ENCODE measurements around the gene MDFIC. TPM values are rescaled to one million over a fixed set of nuclear protein-coding genes. Genes with fewer than 3 reads are reported as not detected.
"Not testable (repeated sequence)": the region's sequence is repeated elsewhere in the genome, so short reads cannot be mapped to it uniquely, and the experiment has no call there.

Gene MDFIC
- polyA plus RNA-seq: 10 to 100 TPM in 2 of 3 donors, 1 to 10 TPM in 1; 3.2 to 53.7 (median 27.9) TPM

GRCh38 chr7:114922026-114922651, at the start of gene MDFIC:
Gene MDFIC (plus strand): TSS chr7:114922094. CDS start chr7:114923034, 940 bp downstream.
- WGBS, 3 donors: 1 to 2% (median 1%) methylated on average over 34 to 55 of the region's 55 CpGs
- H3K27ac ChIP-seq (ENCODE audit: low read depth, low read length): peak within 1 kb of the TSS; percentile 30

GRCh38 chr7:114874170-114874569, 47.7 kb upstream of the MDFIC start:
- H3K27ac ChIP-seq (ENCODE audit: low read depth, low read length): no peak overlapping the region
- WGBS, 3 donors: 79 to 88% (median 87%) methylated on average over 1 of the region's 1 CpG

- no peak overlapping the region for H3K27ac ChIP-seq (ENCODE audit: low read depth, low read length)
Measured at GRCh38 chr7:114875186-114875585, 46.7 kb upstream of the MDFIC start.

- WGBS, 3 donors: 51 to 83% (median 75%) methylated on average over 1 of the region's 1 CpG
- no peak overlapping the region for H3K27ac ChIP-seq (ENCODE audit: low read depth, low read length)
Measured at GRCh38 chr7:114879554-114879953, 42.3 kb upstream of the MDFIC start.

GRCh38 chr7:114885836-114886235, 36.1 kb upstream of the MDFIC start:
- H3K27ac ChIP-seq (ENCODE audit: low read depth, low read length): no peak overlapping the region

- 64 to 93% (median 88%) methylated on average over 2 of the region's 2 CpGs for WGBS, 3 donors
- no peak overlapping the region for H3K27ac ChIP-seq (ENCODE audit: low read depth, low read length)
Measured at GRCh38 chr7:114886241-114886640, 35.7 kb upstream of the MDFIC start.

GRCh38 chr7:114889116-114889515, 32.8 kb upstream of the MDFIC start:
- not testable (repeated sequence) for H3K27ac ChIP-seq (ENCODE audit: low read depth, low read length)
- WGBS, 3 donors: 95 to 99% (median 98%) methylated on average over 3 of the region's 3 CpGs

- 82 to 91% (median 84%) methylated on average over 3 of the region's 3 CpGs for WGBS, 3 donors
- H3K27ac ChIP-seq (ENCODE audit: low read depth, low read length): no peak overlapping the region
Measured at GRCh38 chr7:114889646-114890285, 32.1 kb upstream of the MDFIC start.

GRCh38 chr7:114890561-114890960, 31.3 kb upstream of the MDFIC start:
- no peak overlapping the region for H3K27ac ChIP-seq (ENCODE audit: low read depth, low read length)
- 85 to 98% (median 96%) methylated on average over 4 of the region's 4 CpGs for WGBS, 3 donors

GRCh38 chr7:114900127-114900526, 21.8 kb upstream of the MDFIC start:
- WGBS, 3 donors: 65 to 94% (median 92%) methylated on average over 1 of the region's 1 CpG
- no peak overlapping the region for H3K27ac ChIP-seq (ENCODE audit: low read depth, low read length)

GRCh38 chr7:114901771-114902170, 20.1 kb upstream of the MDFIC start:
- WGBS, 3 donors: 74 to 82% (median 75%) methylated on average over 1 of the region's 1 CpG
- H3K27ac ChIP-seq (ENCODE audit: low read depth, low read length): no peak overlapping the region

GRCh38 chr7:114903131-114903530, 18.8 kb upstream of the MDFIC start:
- WGBS, 3 donors: 78 to 94% (median 94%) methylated on average over 2 of the region's 2 CpGs
- no peak overlapping the region for H3K27ac ChIP-seq (ENCODE audit: low read depth, low read length)

- H3K27ac ChIP-seq (ENCODE audit: low read depth, low read length): no peak overlapping the region
- WGBS, 3 donors: 71 to 83% (median 76%) methylated on average over 2 of the region's 2 CpGs
Measured at GRCh38 chr7:114910787-114911186, 11.1 kb upstream of the MDFIC start.

GRCh38 chr7:114911411-114911810, 10.5 kb upstream of the MDFIC start:
- H3K27ac ChIP-seq (ENCODE audit: low read depth, low read length): no peak overlapping the region
- WGBS, 3 donors: 67 to 81% (median 76%) methylated on average over 4 of the region's 4 CpGs

GRCh38 chr7:114916261-114916892, 5.5 kb upstream of the MDFIC start:
- 73 to 83% (median 73%) methylated on average over 6 of the region's 6 CpGs for WGBS, 3 donors
- H3K27ac ChIP-seq (ENCODE audit: low read depth, low read length): no peak overlapping the region

- 58 to 59% (median 58%) methylated on average over 4 of the region's 4 CpGs for WGBS, 3 donors
- no peak overlapping the region for H3K27ac ChIP-seq (ENCODE audit: low read depth, low read length)
Measured at GRCh38 chr7:114917211-114917839, 4.6 kb upstream of the MDFIC start.

GRCh38 chr7:114919587-114919986, 2.3 kb upstream of the MDFIC start:
- H3K27ac ChIP-seq (ENCODE audit: low read depth, low read length): no peak overlapping the region
- WGBS, 3 donors: 76 to 95% (median 93%) methylated on average over 3 of the region's 3 CpGs

GRCh38 chr7:114921631-114922025, 266 bp upstream of the MDFIC start:
- no peak overlapping the region for H3K27ac ChIP-seq (ENCODE audit: low read depth, low read length)
- WGBS, 3 donors: 30 to 49% (median 44%) methylated on average over 15 of the region's 15 CpGs

- 0% methylated on average over 47 to 51 of the region's 51 CpGs for WGBS, 3 donors
- peak overlapping the region; percentile 30 for H3K27ac ChIP-seq (ENCODE audit: low read depth, low read length)
Measured at GRCh38 chr7:114922652-114923402, 933 bp downstream of the MDFIC start.
